ENCODE measurements around the gene DAPK1. TPM values are rescaled to one million over a fixed set of nuclear protein-coding genes. Genes with fewer than 3 reads are reported as not detected.

DAPK1 gene
- total RNA-seq, 4 donors from 2014 or later: 19.1 to 44.8 (median 40.4) TPM

DNA sequence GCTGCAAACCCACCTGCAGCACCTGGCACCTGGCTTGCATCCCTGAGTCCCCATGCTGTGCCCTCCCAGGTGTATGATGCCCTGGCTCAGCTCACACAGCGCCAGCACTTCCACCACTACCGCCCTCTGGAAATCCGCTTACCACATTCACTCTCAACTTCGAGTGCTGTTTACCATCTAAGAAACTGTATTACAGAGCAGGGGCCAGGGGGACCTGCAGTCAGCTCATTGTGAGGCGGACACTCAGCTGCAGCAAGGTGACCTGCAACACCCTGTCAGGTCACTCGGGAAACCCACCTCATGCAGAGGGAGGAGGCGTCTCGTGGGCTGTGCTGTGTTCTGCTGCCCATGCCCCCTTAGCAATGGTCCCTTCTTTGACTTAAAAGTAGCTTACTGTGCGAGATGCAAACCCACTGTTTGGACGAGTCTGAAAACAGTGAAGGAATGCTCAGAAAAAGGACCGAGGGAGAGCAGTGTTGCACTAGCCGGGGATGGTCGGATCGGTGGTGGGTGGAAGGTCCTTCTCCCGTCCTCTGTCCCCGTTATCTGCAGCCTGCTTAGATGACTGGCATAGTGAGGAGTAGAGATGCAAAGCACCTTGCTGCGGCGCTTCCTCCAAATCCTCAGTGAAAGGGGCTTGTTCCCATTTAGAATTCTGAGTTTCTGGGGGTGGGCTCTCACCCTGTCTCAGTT, 173.1 kb downstream of the DAPK1 start:
- H3K4me3 ChIP-seq: no peak overlapping the region
- H3K9me3 ChIP-seq: peaks cover 0 to 5% of the 10 kb centered on the region in 2 donors
- intact Hi-C loops (cut with DNase I; ENCODE audit: low total_unique reads): no loop called here
- no peak for DNase-seq
- H3K4me1 ChIP-seq: no peaks in the 10 kb centered on the region
- no peaks in the 10 kb centered on the region for H3K36me3 ChIP-seq
- TF ChIP-seq POLR2A (IDR thresholded peaks at IDR 0.05) (no peak), CTCF (IDR thresholded peaks at IDR 0.05) (no peak)
- no peak overlapping the region for H3K27ac ChIP-seq
- H3K27me3 ChIP-seq: no peaks in the 10 kb centered on the region

GRCh38 chr9:87671478-87671877, 173.8 kb downstream of the DAPK1 start:
- Histone ChIP-seq H3K9me3 (peaks cover 0 to 5% of the 10 kb centered on the region in 2 donors), H3K4me1 (no peaks in the 10 kb centered on the region), H3K36me3 (no peaks in the 10 kb centered on the region), H3K4me3 (no peak overlapping the region), H3K27ac (no peak overlapping the region), H3K27me3 (no peaks in the 10 kb centered on the region)
- TF ChIP-seq CTCF (IDR thresholded peaks at IDR 0.05) (no peak), POLR2A (IDR thresholded peaks at IDR 0.05) (no peak)
- intact Hi-C loops (cut with DNase I; ENCODE audit: low total_unique reads): no loop called here
- DNase-seq: no peak

DNA sequence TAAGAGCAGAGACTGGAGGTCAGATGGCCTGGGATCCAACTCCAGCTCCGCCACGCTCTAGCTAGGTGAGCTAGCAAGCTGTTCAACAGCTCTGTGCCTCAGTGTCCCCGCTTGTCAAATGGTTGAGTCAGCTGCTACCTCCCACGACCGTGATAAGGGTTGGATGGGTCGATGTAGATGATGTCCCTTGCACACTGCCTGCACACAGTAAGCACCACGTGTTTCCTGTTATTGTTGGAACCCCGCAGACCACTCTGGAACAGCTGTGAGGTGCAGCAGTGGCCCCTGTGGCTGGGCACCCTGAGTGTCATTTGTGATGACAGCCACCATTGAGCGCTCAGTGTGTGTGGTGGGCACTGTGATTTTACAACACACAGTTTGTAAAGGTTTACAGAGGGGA, 174.3 kb downstream of the DAPK1 start:
- peaks cover 0 to 5% of the 10 kb centered on the region in 2 donors for H3K9me3 ChIP-seq
- no peaks in the 10 kb centered on the region for H3K27me3 ChIP-seq
- H3K36me3 ChIP-seq: no peaks in the 10 kb centered on the region
- DNase-seq: no peak
- no peak overlapping the region for H3K4me3 ChIP-seq
- no peak for TF ChIP-seq POLR2A (IDR thresholded peaks at IDR 0.05)
- TF ChIP-seq CTCF (IDR thresholded peaks at IDR 0.05): no peak
- H3K27ac ChIP-seq: no peak overlapping the region
- intact Hi-C loops (cut with DNase I; ENCODE audit: low total_unique reads): no loop called here
- no peaks in the 10 kb centered on the region for H3K4me1 ChIP-seq

DNA sequence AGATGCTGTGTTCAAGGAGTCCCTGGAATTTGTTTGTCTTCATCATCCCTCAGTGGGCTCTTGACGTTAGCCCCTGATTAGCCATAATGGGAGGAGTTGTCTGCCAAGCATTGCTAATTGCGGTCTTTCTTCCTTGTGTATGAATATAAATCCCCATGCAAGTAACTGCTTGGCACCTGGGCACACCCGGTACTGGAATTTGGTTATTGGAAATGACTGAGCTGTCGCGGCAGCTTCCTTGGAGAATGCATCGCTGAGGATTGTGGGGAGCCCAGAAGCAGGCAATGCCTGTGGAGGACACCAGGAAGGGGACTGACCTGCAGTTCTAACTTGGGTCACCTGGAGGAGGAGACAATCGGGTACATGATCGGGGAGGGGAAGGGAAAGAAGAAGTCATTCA, 174.9 kb downstream of the DAPK1 start:
- intact Hi-C loops (cut with DNase I; ENCODE audit: low total_unique reads): no loop called here
- no peaks in the 10 kb centered on the region for H3K27me3 ChIP-seq
- DNase-seq: no peak
- no peaks in the 10 kb centered on the region for H3K4me1 ChIP-seq
- H3K4me3 ChIP-seq: no peak overlapping the region
- H3K27ac ChIP-seq: no peak overlapping the region
- TF ChIP-seq CTCF (IDR thresholded peaks at IDR 0.05): no peak
- TF ChIP-seq POLR2A (IDR thresholded peaks at IDR 0.05): no peak
- H3K36me3 ChIP-seq: no peaks in the 10 kb centered on the region
- H3K9me3 ChIP-seq: no peaks in the 10 kb centered on the region

DNA sequence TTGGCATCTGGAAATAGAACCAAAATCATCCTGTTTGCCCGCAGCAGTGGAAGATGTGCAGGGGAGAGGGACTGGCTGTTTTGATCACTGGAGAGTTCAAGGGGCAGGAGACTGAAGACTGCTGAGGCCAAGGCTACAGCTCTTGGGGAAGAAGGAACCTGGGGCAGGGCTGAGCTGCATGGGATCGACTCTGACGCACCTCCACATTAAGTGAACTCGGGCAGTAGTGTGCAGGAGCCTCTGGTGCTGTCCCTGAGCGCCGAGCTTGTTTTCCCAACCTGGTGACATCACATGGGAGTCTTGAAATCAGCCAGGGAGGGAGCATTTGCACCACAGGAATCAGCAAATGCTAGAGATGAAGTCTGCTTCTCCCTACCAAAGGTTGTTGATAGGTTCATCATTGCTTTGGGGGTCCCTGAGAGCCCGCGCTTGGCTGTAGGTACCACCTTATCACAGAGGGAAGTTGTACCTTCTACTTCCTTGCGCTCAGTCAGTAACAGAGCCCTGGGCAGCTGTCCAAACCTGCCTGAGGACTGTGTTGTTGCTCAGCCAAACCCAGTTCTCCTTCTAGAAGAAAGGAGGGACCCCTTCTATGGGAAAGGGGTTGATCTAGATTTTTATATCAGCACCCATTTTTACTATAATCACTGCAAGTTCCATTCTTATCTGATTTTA, 175.9 kb downstream of the DAPK1 start:
- no peaks in the 10 kb centered on the region for H3K27me3 ChIP-seq
- intact Hi-C loops (cut with DNase I; ENCODE audit: low total_unique reads): no loop called here
- H3K36me3 ChIP-seq: no peaks in the 10 kb centered on the region
- no peaks in the 10 kb centered on the region for H3K4me1 ChIP-seq
- TF ChIP-seq POLR2A (IDR thresholded peaks at IDR 0.05) (no peak), CTCF (IDR thresholded peaks at IDR 0.05) (no peak)
- H3K4me3 ChIP-seq: no peak overlapping the region
- no peak overlapping the region for H3K27ac ChIP-seq
- no peak for DNase-seq
- no peaks in the 10 kb centered on the region for H3K9me3 ChIP-seq
